ENCODE results near the gene OSBPL9.

OSBPL9 gene

GRCh38 chr1:51744506-51745303, 127.8 kb downstream of the OSBPL9 start:
- no peak for DNase-seq

- DNase-seq, result no peak
These were observed 128.3 kb downstream of the OSBPL9 start for GRCh38 chr1:51745304-51745570.

GRCh38 chr1:51749151-51749550, 132.3 kb downstream of the OSBPL9 start:
- no peak for DNase-seq

GRCh38 chr1:51750218-51750617, 133.3 kb downstream of the OSBPL9 start:
- DNase-seq, result no peak

- no peak for DNase-seq
These were observed 133.8 kb downstream of the OSBPL9 start for GRCh38 chr1:51750729-51751128.

GRCh38 chr1:51752073-51752948, 135.4 kb downstream of the OSBPL9 start:
- DNase-seq, result no peak

GRCh38 chr1:51753969-51754368, 137.1 kb downstream of the OSBPL9 start:
- no peak for DNase-seq

- no peak for DNase-seq
These were observed 137.8 kb downstream of the OSBPL9 start for GRCh38 chr1:51754666-51755065.

- DNase-seq, result no peak
These were observed 138.5 kb downstream of the OSBPL9 start for GRCh38 chr1:51755437-51755836.

- no peak for DNase-seq
These were observed 139.4 kb downstream of the OSBPL9 start for GRCh38 chr1:51756290-51756689.

- DNase-seq, result no peak
These were observed 141.4 kb downstream of the OSBPL9 start for GRCh38 chr1:51758310-51758709.

GRCh38 chr1:51760872-51761271, 144.0 kb downstream of the OSBPL9 start:
- DNase-seq, result no peak

- no peak for DNase-seq
These were observed 144.5 kb downstream of the OSBPL9 start for GRCh38 chr1:51761351-51761750.

GRCh38 chr1:51768971-51769588, 152.2 kb downstream of the OSBPL9 start:
- DNase-seq, result peak; percentile 18

GRCh38 chr1:51776408-51776807, 159.5 kb downstream of the OSBPL9 start:
- no peak for DNase-seq

GRCh38 chr1:51780927-51781326, 164.0 kb downstream of the OSBPL9 start:
- DNase-seq, result no peak

GRCh38 chr1:51784997-51785421, 168.1 kb downstream of the OSBPL9 start:
- no peak for DNase-seq

- DNase-seq, result no peak
These were observed 172.0 kb downstream of the OSBPL9 start for GRCh38 chr1:51788938-51789337.

GRCh38 chr1:51789342-51789741, 172.4 kb downstream of the OSBPL9 start:
- no peak for DNase-seq

- no peak for DNase-seq
These were observed 173.5 kb downstream of the OSBPL9 start for GRCh38 chr1:51790385-51790784.

- no peak for DNase-seq
These were observed 175.0 kb downstream of the OSBPL9 start for GRCh38 chr1:51791888-51792287.

GRCh38 chr1:51792864-51793263, 176.0 kb downstream of the OSBPL9 start:
- no peak for DNase-seq

- no peak for DNase-seq
These were observed 177.4 kb downstream of the OSBPL9 start for GRCh38 chr1:51794260-51794659.

- DNase-seq, result no peak
These were observed 178.0 kb downstream of the OSBPL9 start for GRCh38 chr1:51794868-51795267.
